Large intestine (tissue), 3 donors: ENCODE data around the gene TNRC6C. TPM values are rescaled to one million over a fixed set of nuclear protein-coding genes. Genes with fewer than 3 reads are reported as not detected.
"Not testable (repeated sequence)": the region's sequence is repeated elsewhere in the genome, so short reads cannot be mapped to it uniquely, and the experiment has no call there.

ENCODE experiments used
- DNase-seq, 2 donors: peaks; one replicate each; pipeline versions ENCODE4 v3.0.0 to v3.0.0-alpha.2; 2013
- H3K27ac ChIP-seq: one replicate; pipeline ENCODE4 v1.5.1; 2013; ENCODE audit warnings: low read length
- H3K27me3 ChIP-seq: 2 replicates; pipeline ENCODE4 v1.6.1; 2013; ENCODE audit warnings: low read length; ENCODE audit not compliant: control insufficient read depth, insufficient read depth
- H3K36me3 ChIP-seq: 2 replicates; pipeline ENCODE4 v1.6.1; 2013; ENCODE audit warnings: low read length; ENCODE audit not compliant: control insufficient read depth, insufficient read depth
- H3K4me1 ChIP-seq: one replicate; pipeline ENCODE4 v1.6.1; 2013; ENCODE audit warnings: low read length; ENCODE audit not compliant: control insufficient read depth, insufficient read depth
- H3K4me3 ChIP-seq: one replicate; pipeline ENCODE4 v1.5.1; 2013; ENCODE audit warnings: low read length
- H3K9me3 ChIP-seq: one replicate; pipeline ENCODE4 v1.6.1; 2013; ENCODE audit warnings: mild to moderate bottlenecking, low read depth, low read length, moderate library complexity; ENCODE audit not compliant: control insufficient read depth
- WGBS: methylation state at CpG from one replicate; pipeline ENCODE4 v1.1.5; 2013; ENCODE audit warnings: low lambda C conversion rate; ENCODE audit not compliant: insufficient coverage; 5-methylcytosine and 5-hydroxymethylcytosine counted together
- polyA plus RNA-seq: library from polyadenylated mRNA; unstranded; fragments of 120-200 nt; gene quantifications from one replicate; pipeline ENCODE4 v1.2.1, GENCODE V29; 2013

Gene TNRC6C
- polyA plus RNA-seq, 1 donor = 6.5 TPM

DNA sequence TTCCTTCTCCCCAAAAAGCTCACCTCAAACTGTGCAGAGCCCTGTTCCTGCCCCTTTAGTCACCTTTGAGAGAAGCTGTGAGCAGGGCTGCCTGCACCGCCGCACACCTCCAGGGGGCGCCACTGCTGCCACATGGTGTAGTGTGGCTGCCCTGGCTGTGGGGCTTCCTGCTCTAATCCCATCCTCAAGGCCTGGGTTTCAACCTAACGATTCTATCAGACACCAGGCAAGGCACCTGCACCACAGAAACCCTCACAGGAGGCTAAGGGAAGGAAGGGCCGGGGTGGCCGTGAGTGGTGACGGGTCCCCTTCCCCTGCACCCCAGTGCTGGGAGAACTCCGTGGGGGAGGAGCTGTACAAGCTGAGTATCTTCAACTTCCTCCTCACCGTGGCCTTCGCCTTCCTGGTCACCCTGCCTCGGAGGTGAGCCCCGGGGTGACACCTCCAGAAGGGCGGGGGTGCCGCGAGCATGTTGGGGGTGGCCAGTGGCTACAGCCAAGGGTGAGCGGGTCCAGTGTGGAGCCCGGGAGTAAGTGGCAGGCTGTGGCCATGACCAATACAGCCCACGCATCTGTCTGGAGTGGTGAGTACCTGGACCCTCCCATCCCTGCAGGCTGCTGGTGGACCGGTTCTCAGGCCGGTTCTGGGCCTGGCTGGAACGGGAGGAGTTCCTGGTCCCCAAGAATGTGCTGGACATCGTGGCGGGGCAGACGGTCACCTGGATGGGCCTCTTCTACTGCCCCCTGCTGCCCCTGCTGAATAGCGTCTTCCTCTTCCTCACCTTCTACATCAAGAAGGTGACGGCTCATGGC is 179.1 kb downstream of the TNRC6C start:
- H3K27ac ChIP-seq = peak overlapping the region; percentile 29
- no peaks in the 10 kb centered on the region for H3K36me3 ChIP-seq
- peaks cover 30% of the 10 kb centered on the region for H3K4me1 ChIP-seq
- H3K27me3 ChIP-seq = no peaks in the 10 kb centered on the region
- H3K9me3 ChIP-seq = peaks cover 4% of the 10 kb centered on the region
- no peak overlapping the region for H3K4me3 ChIP-seq
- WGBS = no CpG with 5 or more reads among the region's 26 CpGs
- DNase-seq = no peak

DNA sequence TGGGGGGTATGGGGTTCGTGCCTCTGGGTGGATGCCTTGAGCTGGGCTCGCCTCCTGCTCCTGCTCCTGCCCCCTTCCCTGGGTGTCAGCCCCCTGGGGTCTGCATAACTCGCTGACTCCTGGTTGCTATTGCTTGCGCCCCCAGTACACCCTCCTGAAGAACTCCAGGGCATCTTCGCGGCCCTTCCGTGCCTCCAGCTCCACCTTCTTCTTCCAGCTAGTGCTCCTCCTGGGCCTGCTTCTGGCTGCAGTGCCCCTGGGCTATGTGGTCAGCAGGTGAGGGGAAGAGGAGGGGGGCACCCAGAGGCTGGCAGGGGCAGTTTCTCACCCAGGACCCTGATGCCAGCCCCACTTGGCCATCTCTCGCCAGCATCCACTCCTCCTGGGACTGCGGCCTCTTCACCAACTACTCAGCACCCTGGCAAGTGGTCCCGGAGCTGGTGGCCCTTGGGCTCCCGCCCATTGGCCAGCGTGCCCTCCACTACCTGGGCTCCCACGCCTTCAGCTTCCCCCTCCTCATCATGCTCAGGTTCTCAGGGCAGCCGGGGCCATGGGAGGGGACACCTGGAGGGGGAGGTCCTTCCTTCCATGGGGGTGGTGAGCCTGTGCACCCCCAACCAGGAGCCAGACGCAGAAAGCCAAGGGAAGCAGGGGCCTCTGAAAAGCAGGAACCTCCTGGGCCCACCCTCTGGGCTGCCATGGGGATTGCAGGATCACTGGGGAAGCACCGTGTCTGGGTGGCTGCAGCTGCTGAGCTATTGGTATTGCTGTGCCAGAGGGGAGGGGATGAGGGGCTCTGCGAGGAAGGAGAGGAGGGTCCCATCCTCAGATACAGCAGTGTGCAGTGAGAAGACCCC is 179.9 kb downstream of the TNRC6C start:
- Histone ChIP-seq H3K4me1 (peaks cover 33% of the 10 kb centered on the region), H3K27me3 (no peaks in the 10 kb centered on the region), H3K9me3 (peaks cover 4% of the 10 kb centered on the region), H3K36me3 (no peaks in the 10 kb centered on the region), H3K4me3 (no peak overlapping the region), H3K27ac (no peak overlapping the region)
- DNase-seq = no peak
- no CpG with 5 or more reads among the region's 17 CpGs for WGBS

DNA sequence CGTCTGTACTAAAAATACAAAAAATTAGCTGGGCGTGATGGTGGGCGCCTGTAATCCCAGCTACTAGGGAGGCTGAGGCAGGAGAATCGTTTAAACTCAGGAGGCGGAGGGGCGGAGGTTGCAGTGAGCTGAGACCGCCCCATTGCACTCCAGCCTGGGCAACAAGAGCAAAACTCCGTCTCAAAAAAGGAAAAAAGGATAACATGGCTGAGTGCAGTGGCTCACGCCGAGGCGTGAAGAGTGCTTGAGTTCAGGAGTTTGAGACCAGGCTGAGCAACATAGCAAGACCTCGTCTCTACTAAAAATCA is 181.3 kb downstream of the TNRC6C start:
- H3K4me1 ChIP-seq = peaks cover 47% of the 10 kb centered on the region
- H3K27me3 ChIP-seq, H3K9me3 ChIP-seq, H3K4me3 ChIP-seq, H3K36me3 ChIP-seq, DNase-seq, H3K27ac ChIP-seq: not testable (repeated sequence)
- WGBS = 90% methylated on average over 10 of the region's 12 CpGs

DNA sequence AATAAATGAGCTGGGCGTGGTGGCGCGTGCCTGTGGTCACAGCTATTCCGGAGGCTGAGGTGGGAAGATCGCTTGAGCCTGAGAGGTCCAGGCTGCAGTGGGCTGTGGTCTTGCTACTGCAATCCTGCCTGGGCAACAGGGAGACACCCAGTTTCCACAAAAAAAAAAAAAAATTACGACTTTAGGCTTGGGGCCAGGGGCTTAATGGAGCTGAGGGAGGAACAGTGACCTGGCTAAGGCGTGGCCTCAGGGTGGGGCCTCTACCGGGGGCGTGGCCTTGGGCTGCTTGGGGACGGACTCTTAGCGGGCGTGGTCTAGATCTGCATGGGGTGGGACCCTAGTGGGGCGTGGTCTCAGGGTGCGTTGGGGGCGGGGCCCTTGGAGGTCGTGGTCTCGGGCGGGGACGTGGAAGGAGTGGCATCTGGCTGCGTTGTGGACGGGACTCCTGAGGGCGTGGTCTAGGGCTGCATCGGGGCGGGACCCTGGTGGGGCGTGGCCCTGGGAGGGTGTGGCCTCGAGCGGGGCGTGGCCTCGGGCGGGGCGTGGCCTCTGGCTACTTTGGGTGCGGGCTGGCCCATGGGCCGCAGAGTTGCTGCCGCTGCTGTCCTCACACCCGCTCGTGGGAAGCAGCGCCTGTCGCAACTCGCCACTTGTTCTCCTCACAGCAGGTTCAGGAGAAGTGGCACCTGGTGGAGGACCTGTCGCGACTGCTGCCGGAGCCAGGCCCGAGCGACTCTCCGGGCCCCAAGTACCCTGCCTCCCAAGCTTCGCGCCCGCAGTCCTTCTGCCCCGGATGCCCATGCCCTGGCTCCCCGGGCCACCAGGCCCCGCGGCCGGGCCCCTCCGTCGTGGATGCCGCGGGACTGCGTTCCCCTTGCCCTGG is 181.9 kb downstream of the TNRC6C start:
- Histone ChIP-seq H3K27me3 (no peaks in the 10 kb centered on the region), H3K4me3 (peak overlapping the region; percentile 41), H3K9me3 (peaks cover 4% of the 10 kb centered on the region), H3K36me3 (no peaks in the 10 kb centered on the region), H3K27ac (peak overlapping the region; percentile 50), H3K4me1 (peaks cover 53% of the 10 kb centered on the region)
- no CpG with 5 or more reads among the region's 58 CpGs for WGBS
- peak; percentile 98 for DNase-seq

DNA sequence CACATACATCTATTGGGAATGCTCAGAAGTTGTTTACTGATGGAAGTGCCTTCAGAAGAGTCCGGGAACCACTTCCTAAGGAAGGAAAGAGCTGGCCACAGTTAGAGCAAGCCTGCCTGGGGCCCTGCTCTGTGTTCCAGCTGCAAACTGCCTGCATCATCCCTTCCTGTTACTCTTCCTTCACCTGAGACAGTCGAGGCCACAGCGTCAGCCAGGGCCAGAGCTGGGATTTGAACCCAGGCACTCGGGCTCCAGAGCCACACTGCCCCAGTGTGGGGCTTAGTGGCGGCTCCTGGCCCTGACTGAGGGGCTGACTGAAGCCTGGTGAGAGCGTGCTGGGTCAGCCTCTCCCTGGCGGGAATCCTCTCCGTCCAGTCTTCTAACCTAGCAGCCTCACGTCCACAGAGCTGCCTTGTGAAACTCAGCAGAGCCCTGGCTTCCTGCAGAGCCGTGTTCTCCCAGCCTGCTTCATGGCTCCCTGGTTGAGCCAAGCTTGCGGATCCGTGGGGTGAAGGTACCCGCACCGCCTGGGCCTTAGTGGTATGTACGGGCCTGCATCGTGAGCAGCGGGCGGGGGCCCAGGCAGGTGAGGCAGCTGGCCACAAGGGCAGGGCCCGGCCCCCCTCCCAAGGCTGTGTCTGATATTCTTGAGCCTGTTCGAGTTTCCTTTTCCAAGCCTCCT is 183.1 kb downstream of the TNRC6C start:
- Histone ChIP-seq H3K27me3 (no peaks in the 10 kb centered on the region), H3K9me3 (peaks cover 4% of the 10 kb centered on the region), H3K4me1 (peaks cover 63% of the 10 kb centered on the region), H3K4me3 (no peak overlapping the region), H3K27ac (peak overlapping the region; percentile 41), H3K36me3 (no peaks in the 10 kb centered on the region)
- no CpG with 5 or more reads among the region's 20 CpGs for WGBS
- DNase-seq = no peak

DNA sequence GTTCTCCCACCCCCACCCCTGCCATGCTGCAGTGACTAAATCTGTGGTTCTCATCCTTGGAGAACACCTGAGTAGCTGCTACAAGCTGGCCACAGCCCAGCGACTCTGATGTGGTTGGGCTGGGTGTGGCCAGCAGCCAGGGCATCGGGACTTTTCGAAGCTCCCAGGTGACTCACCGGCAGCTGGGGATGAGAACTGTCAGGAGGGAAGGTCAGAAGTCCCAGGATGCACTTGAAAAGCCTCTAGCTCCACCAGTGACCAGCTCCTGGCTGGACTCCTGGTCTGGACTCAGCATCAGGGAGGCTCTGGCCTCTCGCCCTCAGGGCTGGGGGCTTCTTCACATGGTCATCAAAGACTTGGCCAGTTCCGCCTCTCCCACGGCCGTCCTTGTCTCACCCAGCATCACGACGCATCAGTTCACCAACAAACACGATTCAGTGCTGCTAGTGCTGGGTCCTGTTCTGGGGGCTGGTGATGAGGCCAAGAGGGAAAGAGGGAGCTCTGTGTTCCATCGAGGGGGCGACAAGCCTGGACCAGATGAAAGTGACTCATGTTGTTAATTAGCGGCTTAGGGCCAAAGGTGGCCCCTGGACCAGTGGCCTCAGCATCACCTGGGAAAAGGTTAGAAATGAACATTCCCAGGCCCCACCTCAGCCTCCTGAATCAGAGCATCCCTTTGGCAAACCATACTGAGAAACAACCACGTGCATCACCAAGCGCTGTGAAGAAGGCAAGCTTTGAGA is 183.8 kb downstream of the TNRC6C start:
- WGBS = no CpG with 5 or more reads among the region's 16 CpGs
- Histone ChIP-seq H3K4me3 (no peak overlapping the region), H3K9me3 (peaks cover 4% of the 10 kb centered on the region), H3K36me3 (no peaks in the 10 kb centered on the region), H3K27me3 (no peaks in the 10 kb centered on the region), H3K4me1 (peaks cover 65% of the 10 kb centered on the region), H3K27ac (peak overlapping the region; percentile 41)
- peak in 1 of 2 donors; percentile 74 for DNase-seq

DNA sequence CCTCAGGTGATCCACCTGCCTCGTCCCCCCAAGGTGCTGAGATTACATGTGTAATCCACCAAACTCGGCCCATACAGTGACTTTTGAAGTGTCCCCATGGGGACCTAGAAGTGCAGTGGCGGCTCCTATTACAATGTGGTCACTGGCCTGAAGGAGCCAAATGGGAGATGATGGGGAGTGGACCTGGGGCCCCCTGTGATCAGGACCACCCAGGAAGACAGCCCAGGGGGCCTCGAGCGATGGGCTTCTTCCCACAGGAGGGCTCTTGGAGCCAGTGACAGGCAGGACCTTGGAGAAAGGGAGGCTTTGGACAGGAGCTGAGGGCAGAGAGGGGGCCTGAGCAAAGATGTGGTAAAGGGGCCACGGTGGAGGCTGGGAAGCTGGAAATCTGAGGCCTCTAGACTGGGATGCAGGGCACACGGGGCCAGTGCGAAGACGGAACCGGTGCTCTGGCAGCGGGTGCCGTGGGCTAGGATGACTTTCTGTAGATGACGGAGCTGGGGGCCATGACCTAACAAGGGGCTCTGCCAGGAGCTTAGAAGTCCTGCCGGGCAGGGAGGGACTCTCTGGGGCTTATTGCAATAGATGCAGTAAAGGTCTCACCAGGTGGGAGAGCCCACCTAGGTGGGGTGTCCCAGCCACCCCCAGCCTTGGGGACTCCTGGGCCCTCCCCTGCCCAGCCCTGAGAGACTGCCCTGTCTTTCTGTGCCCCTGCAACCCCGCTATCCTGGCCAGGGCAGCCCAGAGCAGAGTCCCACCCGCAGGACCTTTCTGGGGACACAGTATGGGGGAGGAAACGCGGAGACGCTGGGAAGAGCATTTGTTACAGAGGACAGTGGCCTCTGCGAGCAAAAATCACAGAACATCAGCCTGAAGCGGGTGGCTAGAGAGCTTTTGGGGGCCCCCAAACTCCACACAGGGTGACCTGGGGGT is 185.0 kb downstream of the TNRC6C start:
- H3K9me3 ChIP-seq = peaks cover 4% of the 10 kb centered on the region
- H3K4me1 ChIP-seq = peaks cover 70% of the 10 kb centered on the region
- DNase-seq = no peak
- no peak overlapping the region for H3K4me3 ChIP-seq
- H3K27ac ChIP-seq = peak overlapping the region; percentile 92
- H3K27me3 ChIP-seq = no peaks in the 10 kb centered on the region
- WGBS = no CpG with 5 or more reads among the region's 21 CpGs
- H3K36me3 ChIP-seq = no peaks in the 10 kb centered on the region

DNA sequence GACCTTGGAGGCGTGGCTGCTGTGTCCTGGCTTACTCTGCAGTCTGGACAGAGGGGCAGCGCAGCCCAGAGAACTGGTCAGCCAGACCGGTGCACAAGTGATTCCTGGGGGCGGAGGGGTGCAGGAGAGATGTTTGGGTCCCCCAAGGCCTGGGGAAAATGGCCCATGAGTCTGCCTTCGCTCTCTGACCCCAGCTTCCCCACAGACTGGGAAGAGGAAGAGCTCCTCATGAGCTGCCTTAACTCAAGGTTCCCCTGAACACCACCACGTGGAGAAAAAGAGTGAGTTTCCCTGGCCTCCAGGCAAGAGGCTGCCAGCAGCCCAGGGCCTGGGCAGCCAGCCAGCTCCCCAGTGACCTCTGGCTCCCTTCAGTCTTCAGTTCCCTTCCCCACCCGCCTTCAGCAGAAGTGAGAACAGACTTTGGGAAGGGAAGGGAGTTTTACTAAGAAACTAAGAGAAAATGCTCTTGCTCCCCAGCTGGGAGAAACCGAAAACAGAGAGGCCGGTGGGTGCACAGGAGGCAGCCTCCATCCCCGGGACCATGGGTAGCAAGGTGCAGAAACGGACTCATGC is 185.7 kb downstream of the TNRC6C start:
- Histone ChIP-seq H3K36me3 (no peaks in the 10 kb centered on the region), H3K27ac (peak overlapping the region; percentile 92), H3K27me3 (no peaks in the 10 kb centered on the region), H3K4me3 (no peak overlapping the region), H3K9me3 (peaks cover 4% of the 10 kb centered on the region), H3K4me1 (peaks cover 74% of the 10 kb centered on the region)
- WGBS = no CpG with 5 or more reads among the region's 11 CpGs
- DNase-seq = peak; percentile 78 to 90
